Thyroid gland (tissue), 4 donors: ENCODE data around the gene CACNA2D3. TPM values are rescaled to one million over a fixed set of nuclear protein-coding genes. Genes with fewer than 3 reads are reported as not detected.
A peak's percentile ranks its signal among the peaks of the same experiment; 100 is the strongest.

Source experiments
- DNase-seq, 2 donors: peaks; one replicate each; pipeline ENCODE4 v3.0.0-alpha.2; 2019
- H3K27ac ChIP-seq, 3 donors: fragments of 200-600 bp; sonication (generic); 1 replicate in 2 of 3; 2 replicates in 1 of 3; pipeline ENCODE4 v1.5.1; 2016 to 2019; ENCODE audit warnings: mild to moderate bottlenecking in 1 of 3, moderate library complexity in 1 of 3
- H3K27me3 ChIP-seq: fragments of 200-600 bp; sonication (generic); one replicate; pipeline ENCODE4 v1.5.1; 2019
- H3K36me3 ChIP-seq, 2 donors: fragments of 200-600 bp; sonication (generic); one replicate each; pipeline ENCODE4 v1.5.1; 2016 to 2019
- H3K4me1 ChIP-seq, 2 donors: fragments of 200-600 bp; sonication (generic); one replicate each; pipeline ENCODE4 v1.5.1; 2017 to 2019
- H3K4me3 ChIP-seq, 3 donors: fragments of 200-600 bp; sonication (generic); replicated peaks in 1 of 3; 1 replicate in 2 of 3; 2 replicates in 1 of 3; pipeline ENCODE4 v1.5.1; 2016; ENCODE audit warnings: mild to moderate bottlenecking in 1 of 3
- H3K9me3 ChIP-seq: fragments of 200-600 bp; sonication (generic); one replicate; pipeline ENCODE4 v1.5.1; 2017
- POLR2A ChIP-seq, 2 donors: fragments of 450-650 bp; IDR thresholded peaks; one replicate each; pipeline ENCODE4 v1.6.1; 2017; ENCODE audit warnings: antibody characterized with exemption in 2 of 2, mild to moderate bottlenecking in 2 of 2, moderate library complexity in 1 of 2
- WGBS, 2 donors: methylation state at CpG; one replicate each; pipeline ENCODE4 v1.1.5; 2017; 5-methylcytosine and 5-hydroxymethylcytosine counted together
- intact Hi-C: fragments of 100-400 bp; cut with DNase I; formaldehyde crosslinking; loops from one replicate; pipeline ENCODE4 v1.15.1; 2023
- total RNA-seq, 4 donors: library from RNA; depleted of rRNA; stranded (reverse); fragments of >200 nt; gene quantifications; one replicate each; pipeline ENCODE4 v1.2.3, GENCODE V29; 2016
- TF ChIP-seq, protein P1 (sequence below), 6 experiments: fragments of 200-600 bp in 3 of 6; fragments of 450-650 bp in 3 of 6; sonication (generic) in 3 of 6; IDR thresholded peaks; one replicate each; pipeline ENCODE4 v1.5.1; 2016 to 2019; ENCODE audit warnings: antibody characterized with exemption in 6 of 6, mild to moderate bottlenecking in 2 of 6, inconsistent platforms in 1 of 6, moderate library complexity in 1 of 6

CACNA2D3 gene
- 1 to 10 TPM; 2.9 to 4.8 (median 4.5) TPM for total RNA-seq

DNA sequence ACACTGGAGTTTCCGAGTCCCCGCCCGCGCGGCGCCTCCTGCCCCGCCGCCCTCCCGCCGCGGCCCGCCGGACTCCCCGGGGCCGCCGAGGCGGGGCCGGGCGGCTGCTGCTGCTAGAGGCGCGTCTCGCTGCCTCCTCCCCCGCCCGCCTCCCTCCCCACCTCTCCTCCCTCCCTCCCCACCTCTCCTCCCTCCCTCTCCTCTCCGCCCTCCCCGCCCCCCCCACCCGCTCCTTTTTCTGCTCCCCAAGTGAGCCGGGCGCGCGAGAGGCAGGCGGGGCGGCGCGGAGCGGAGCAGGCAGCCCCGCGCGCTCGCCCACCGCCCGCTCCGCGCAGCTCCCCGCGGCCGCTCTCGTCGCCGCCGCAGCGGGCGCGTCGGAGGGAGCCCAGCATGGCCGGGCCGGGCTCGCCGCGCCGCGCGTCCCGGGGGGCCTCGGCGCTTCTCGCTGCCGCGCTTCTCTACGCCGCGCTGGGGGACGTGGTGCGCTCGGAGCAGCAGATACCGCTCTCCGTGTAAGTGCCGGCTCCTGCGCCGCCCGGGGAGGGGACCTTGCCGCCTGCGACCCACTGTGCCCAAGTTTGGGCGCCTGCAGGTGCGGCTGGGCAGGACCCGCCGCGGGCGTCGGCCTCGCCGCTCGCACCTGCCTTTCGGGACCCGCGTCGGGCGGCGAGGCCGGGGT lies at the start of gene CACNA2D3:
TSS of gene CACNA2D3 (plus strand) at position 229 of the 679 bp plus-strand sequence.
- intact Hi-C loops, result no loop called here
- Histone ChIP-seq H3K4me3 (peak within 1 kb of the TSS in 2 of 3 donors; percentile 19 to 55), H3K4me1 (peaks cover 18 to 21% of the 10 kb centered on the region in 2 donors), H3K27me3 (no peaks in the 10 kb centered on the region), H3K27ac (no peak within 1 kb of the TSS), H3K9me3 (no peaks in the 10 kb centered on the region), H3K36me3 (no peaks in the 10 kb centered on the region)
- peak; percentile 66 to 75 for DNase-seq
- TF ChIP-seq, protein P1, sequence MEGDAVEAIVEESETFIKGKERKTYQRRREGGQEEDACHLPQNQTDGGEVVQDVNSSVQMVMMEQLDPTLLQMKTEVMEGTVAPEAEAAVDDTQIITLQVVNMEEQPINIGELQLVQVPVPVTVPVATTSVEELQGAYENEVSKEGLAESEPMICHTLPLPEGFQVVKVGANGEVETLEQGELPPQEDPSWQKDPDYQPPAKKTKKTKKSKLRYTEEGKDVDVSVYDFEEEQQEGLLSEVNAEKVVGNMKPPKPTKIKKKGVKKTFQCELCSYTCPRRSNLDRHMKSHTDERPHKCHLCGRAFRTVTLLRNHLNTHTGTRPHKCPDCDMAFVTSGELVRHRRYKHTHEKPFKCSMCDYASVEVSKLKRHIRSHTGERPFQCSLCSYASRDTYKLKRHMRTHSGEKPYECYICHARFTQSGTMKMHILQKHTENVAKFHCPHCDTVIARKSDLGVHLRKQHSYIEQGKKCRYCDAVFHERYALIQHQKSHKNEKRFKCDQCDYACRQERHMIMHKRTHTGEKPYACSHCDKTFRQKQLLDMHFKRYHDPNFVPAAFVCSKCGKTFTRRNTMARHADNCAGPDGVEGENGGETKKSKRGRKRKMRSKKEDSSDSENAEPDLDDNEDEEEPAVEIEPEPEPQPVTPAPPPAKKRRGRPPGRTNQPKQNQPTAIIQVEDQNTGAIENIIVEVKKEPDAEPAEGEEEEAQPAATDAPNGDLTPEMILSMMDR (IDR thresholded peaks at IDR 0.05), result no peak
- peak in 1 of 2 donors; percentile 28 for TF ChIP-seq POLR2A (IDR thresholded peaks at IDR 0.05)
- 3% methylated on average over 7 of the region's 100 CpGs; no CpG with 5 or more reads in 1 of the 2 donors for WGBS, 2 donors

GRCh38 chr3:54073386-54073785 lies 49.0 kb upstream of the CACNA2D3 start:
- no peaks in the 10 kb centered on the region for H3K9me3 ChIP-seq
- H3K4me3 ChIP-seq, result no peak overlapping the region
- no peak overlapping the region for H3K27ac ChIP-seq
- no peak for DNase-seq
- H3K36me3 ChIP-seq, result no peaks in the 10 kb centered on the region
- TF ChIP-seq, protein P1 (IDR thresholded peaks at IDR 0.05), result no peak
- no peak for TF ChIP-seq POLR2A (IDR thresholded peaks at IDR 0.05)
- 97 to 98% methylated on average over 4 of the region's 4 CpGs for WGBS, 2 donors
- intact Hi-C loops, result no loop called here
- peaks cover 7 to 8% of the 10 kb centered on the region in 2 donors for H3K4me1 ChIP-seq
- no peaks in the 10 kb centered on the region for H3K27me3 ChIP-seq

GRCh38 chr3:54079314-54079713 lies 43.0 kb upstream of the CACNA2D3 start:
- no peak overlapping the region for H3K4me3 ChIP-seq
- no peaks in the 10 kb centered on the region for H3K36me3 ChIP-seq
- H3K4me1 ChIP-seq, result no peaks in the 10 kb centered on the region
- H3K9me3 ChIP-seq, result no peaks in the 10 kb centered on the region
- DNase-seq, result no peak
- H3K27ac ChIP-seq, result no peak overlapping the region
- no peak for TF ChIP-seq POLR2A (IDR thresholded peaks at IDR 0.05)
- TF ChIP-seq, protein P1 (IDR thresholded peaks at IDR 0.05), result no peak
- WGBS, 2 donors, result 45 to 69% methylated on average over 4 of the region's 4 CpGs
- no peaks in the 10 kb centered on the region for H3K27me3 ChIP-seq
- intact Hi-C loops, result no loop called here

- intact Hi-C loops, result no loop called here
- no peak for DNase-seq
- Histone ChIP-seq H3K27me3 (no peaks in the 10 kb centered on the region), H3K36me3 (no peaks in the 10 kb centered on the region), H3K4me3 (no peak overlapping the region), H3K4me1 (no peaks in the 10 kb centered on the region), H3K27ac (no peak overlapping the region), H3K9me3 (no peaks in the 10 kb centered on the region)
- WGBS, 2 donors, result 60 to 72% methylated on average over 9 of the region's 9 CpGs
- TF ChIP-seq, protein P1 (IDR thresholded peaks at IDR 0.05), result no peak
- no peak for TF ChIP-seq POLR2A (IDR thresholded peaks at IDR 0.05)
These were observed 42.5 kb upstream of the CACNA2D3 start for GRCh38 chr3:54079730-54080325.

GRCh38 chr3:54083921-54084320 lies 38.4 kb upstream of the CACNA2D3 start:
- H3K9me3 ChIP-seq, result no peaks in the 10 kb centered on the region
- peaks cover 5 to 7% of the 10 kb centered on the region in 2 donors for H3K4me1 ChIP-seq
- intact Hi-C loops, result no loop called here
- DNase-seq, result no peak
- H3K4me3 ChIP-seq, result no peak overlapping the region
- H3K36me3 ChIP-seq, result no peaks in the 10 kb centered on the region
- H3K27me3 ChIP-seq, result no peaks in the 10 kb centered on the region
- 63 to 78% methylated on average over 4 of the region's 4 CpGs for WGBS, 2 donors
- H3K27ac ChIP-seq, result no peak overlapping the region
- TF ChIP-seq, protein P1 (IDR thresholded peaks at IDR 0.05), result no peak
- no peak for TF ChIP-seq POLR2A (IDR thresholded peaks at IDR 0.05)
